ENCODE measurements around the gene ZNF48. TPM values are rescaled to one million over a fixed set of nuclear protein-coding genes. Genes with fewer than 3 reads are reported as not detected.
A peak's percentile ranks its signal among the peaks of the same experiment; 100 is the strongest.

The ZNF48 gene
- total RNA-seq, 6 donors from 2014 or later = 6.8 to 29.2 (median 10.9) TPM

GRCh38 chr16:30446203-30446595, 51.0 kb downstream of the ZNF48 start:
- Histone ChIP-seq H3K4me3 (peak overlapping the region in 3 of 4 donors; percentile 67 to 83 (median 76)), H3K27ac (peak overlapping the region; percentile 92 to 98 (median 96)), H3K4me1 (peaks cover 15 to 28% (median 23%) of the 10 kb centered on the region in 4 donors), H3K27me3 (no peaks in the 10 kb centered on the region), H3K9me3 (no peaks in the 10 kb centered on the region), H3K36me3 (peaks cover 0 to 9% (median 0%) of the 10 kb centered on the region in 4 donors)
- no peak for TF ChIP-seq POLR2A (IDR thresholded peaks at IDR 0.05)
- TF ChIP-seq EP300 (IDR thresholded peaks at IDR 0.05) = no peak
- no peak for TF ChIP-seq POLR2AphosphoS5 (IDR thresholded peaks at IDR 0.05)
- TF ChIP-seq CTCF (IDR thresholded peaks at IDR 0.05) = no peak
- WGBS, 2 donors = 77 to 79% methylated on average over 10 of the region's 10 CpGs
- ATAC-seq (ENCODE audit: low FRiP score in 2 of 2) (no peak), DNase-seq (no peak)

GRCh38 chr16:30447512-30448226, 52.4 kb downstream of the ZNF48 start:
- 80 to 85% methylated on average over 12 of the region's 12 CpGs for WGBS, 2 donors
- Histone ChIP-seq H3K27ac (no peak overlapping the region), H3K4me1 (peaks cover 15 to 28% (median 23%) of the 10 kb centered on the region in 4 donors), H3K36me3 (peaks cover 0 to 9% (median 0%) of the 10 kb centered on the region in 4 donors), H3K9me3 (no peaks in the 10 kb centered on the region), H3K27me3 (no peaks in the 10 kb centered on the region), H3K4me3 (no peak overlapping the region)
- TF ChIP-seq POLR2A (IDR thresholded peaks at IDR 0.05) (no peak), EP300 (IDR thresholded peaks at IDR 0.05) (no peak), CTCF (IDR thresholded peaks at IDR 0.05) (no peak), POLR2AphosphoS5 (IDR thresholded peaks at IDR 0.05) (no peak)
- ATAC-seq (ENCODE audit: low FRiP score in 2 of 2) (no peak), DNase-seq (no peak)

- Histone ChIP-seq H3K4me1 (peaks cover 9 to 20% (median 16%) of the 10 kb centered on the region in 4 donors), H3K4me3 (no peak overlapping the region), H3K36me3 (no peaks in the 10 kb centered on the region), H3K9me3 (no peaks in the 10 kb centered on the region), H3K27ac (no peak overlapping the region), H3K27me3 (no peaks in the 10 kb centered on the region)
- 86 to 95% methylated on average over 3 of the region's 3 CpGs for WGBS, 2 donors
- TF ChIP-seq POLR2AphosphoS5 (IDR thresholded peaks at IDR 0.05) = no peak
- TF ChIP-seq CTCF (IDR thresholded peaks at IDR 0.05) = no peak
- TF ChIP-seq POLR2A (IDR thresholded peaks at IDR 0.05) = no peak
- no peak for TF ChIP-seq EP300 (IDR thresholded peaks at IDR 0.05)
- no peak for ATAC-seq (ENCODE audit: low FRiP score in 2 of 2)
- DNase-seq = no peak
Observed at GRCh38 chr16:30449116-30449435, 53.9 kb downstream of the ZNF48 start.

Small RNA genes lying within 50 kb of the gene (small RNA-seq; reads per million reads assigned to genes)
- gene RF00406 = 0 to 1.6 (median 0.07) reads per million in 4 donors

Other genes starting within 250 kb of the ZNF48 start
- 100 to 1,000 TPM in 1 of 6 donors, 10 to 100 TPM in 5; 42.2 to 159 (median 80.3) TPM for gene CORO1A, start 211.8 kb upstream of the ZNF48 start, total RNA-seq
- 100 to 1,000 TPM in 3 of 6 donors, 10 to 100 TPM in 3; 58.0 to 173 (median 100) TPM for gene BOLA2B, start 201.8 kb upstream of the ZNF48 start, total RNA-seq
- 100 to 1,000 TPM in 1 of 6 donors, 10 to 100 TPM in 5; 38.6 to 127 (median 63.6) TPM for gene SLX1A, start 201.5 kb upstream of the ZNF48 start, total RNA-seq
- 10 to 100 TPM in 5 of 6 donors, 1 to 10 TPM in 1; 9.6 to 69.1 (median 20.0) TPM for gene SULT1A3, start 196.2 kb upstream of the ZNF48 start, total RNA-seq
- gene NPIPB13, start 146.9 kb upstream of the ZNF48 start, total RNA-seq = 10 to 100 TPM in 2 of 6 donors, 1 to 10 TPM in 4; 2.1 to 18.9 (median 4.9) TPM
- 10 to 100 TPM; 24.2 to 63.7 (median 38.8) TPM for gene CD2BP2, start 40.1 kb upstream of the ZNF48 start, total RNA-seq
- 10 to 100 TPM; 31.1 to 71.2 (median 40.3) TPM for gene TBC1D10B, start 24.9 kb upstream of the ZNF48 start, total RNA-seq
- gene MYL11, start 20.6 kb upstream of the ZNF48 start, total RNA-seq = 1 to 10 TPM in 1 of 6 donors, not detected in 5; 1.6 TPM
- 10 to 100 TPM in 1 of 6 donors, 1 to 10 TPM in 5; 3.5 to 13.6 (median 7.1) TPM for gene SEPTIN1, start 12.9 kb upstream of the ZNF48 start, total RNA-seq
- gene ZNF771, start 12.2 kb downstream of the ZNF48 start, total RNA-seq = 10 to 100 TPM in 2 of 6 donors, 1 to 10 TPM in 4; 5.2 to 12.3 (median 7.2) TPM
- gene DCTPP1, start 34.6 kb downstream of the ZNF48 start, total RNA-seq = 10 to 100 TPM in 5 of 6 donors, 1 to 10 TPM in 1; 4.2 to 31.8 (median 20.0) TPM
- 10 to 100 TPM; 34.7 to 64.0 (median 38.2) TPM for gene SEPHS2, start 50.5 kb downstream of the ZNF48 start, total RNA-seq
- 100 to 1,000 TPM in 1 of 6 donors, 10 to 100 TPM in 5; 22.8 to 138 (median 67.0) TPM for gene ITGAL, start 77.3 kb downstream of the ZNF48 start, total RNA-seq
- 10 to 100 TPM; 27.3 to 58.7 (median 34.8) TPM for gene ZNF768, start 131.1 kb downstream of the ZNF48 start, total RNA-seq
- 10 to 100 TPM; 11.0 to 15.5 (median 11.5) TPM for gene ZNF747, start 139.4 kb downstream of the ZNF48 start, total RNA-seq
- 10 to 100 TPM in 4 of 6 donors, 1 to 10 TPM in 2; 7.6 to 18.9 (median 10.6) TPM for gene ZNF764, start 163.0 kb downstream of the ZNF48 start, total RNA-seq
- gene ZNF688, start 176.3 kb downstream of the ZNF48 start, total RNA-seq = 10 to 100 TPM; 15.0 to 34.6 (median 18.8) TPM
- 10 to 100 TPM in 4 of 6 donors, 1 to 10 TPM in 2; 7.3 to 52.4 (median 15.3) TPM for gene ZNF785, start 190.3 kb downstream of the ZNF48 start, total RNA-seq
- 10 to 100 TPM in 2 of 6 donors, 1 to 10 TPM in 4; 3.1 to 10.9 (median 8.9) TPM for gene ZNF689, start 215.0 kb downstream of the ZNF48 start, total RNA-seq